GM18502 (cell line): ENCODE data around the gene LRRC2.
"Not testable (repeated sequence)": the region's sequence is repeated elsewhere in the genome, so short reads cannot be mapped to it uniquely, and the experiment has no call there.

ENCODE experiments used
- ATAC-seq: cut with Tn5 transposase; IDR thresholded peaks from one replicate; pipeline ENCODE4 v1.9.1; 2021; ENCODE audit warnings: mild to moderate bottlenecking; ENCODE audit not compliant: unreplicated experiment, poor library complexity

Gene LRRC2

GRCh38 chr3:46584598-46585467 lies 18.7 kb upstream of the LRRC2 start:
- no peak for ATAC-seq

- ATAC-seq = no peak
These were observed 14.6 kb upstream of the LRRC2 start for GRCh38 chr3:46580675-46581074.

DNA sequence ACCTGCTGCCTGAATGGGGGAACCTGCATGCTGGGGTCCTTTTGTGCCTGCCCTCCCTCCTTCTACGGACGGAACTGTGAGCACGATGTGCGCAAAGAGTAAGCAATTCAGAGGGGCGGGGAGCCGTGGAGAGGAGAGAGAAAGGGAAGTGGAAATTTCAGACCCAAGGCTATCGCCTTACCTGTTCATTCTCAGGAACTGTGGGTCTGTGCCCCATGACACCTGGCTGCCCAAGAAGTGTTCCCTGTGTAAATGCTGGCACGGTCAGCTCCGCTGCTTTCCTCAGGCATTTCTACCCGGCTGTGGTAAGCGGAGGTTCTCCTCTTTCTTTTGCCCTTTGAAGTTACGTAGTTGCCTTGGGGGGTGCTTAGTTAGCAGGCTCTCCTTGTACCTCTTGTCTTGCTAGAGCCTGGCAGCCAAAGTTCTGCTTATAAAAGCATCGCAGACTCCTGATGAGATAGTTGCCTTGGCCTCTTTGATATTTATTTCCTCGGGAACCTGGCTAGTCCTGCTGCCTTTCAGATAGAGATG lies 13.7 kb upstream of the LRRC2 start:
- ATAC-seq = no peak

- no peak for ATAC-seq
These were observed 13.1 kb upstream of the LRRC2 start for GRCh38 chr3:46578973-46579755.

GRCh38 chr3:46577580-46578249 lies 11.6 kb upstream of the LRRC2 start:
- not testable (repeated sequence) for ATAC-seq

- ATAC-seq = no peak
These were observed 10.8 kb upstream of the LRRC2 start for GRCh38 chr3:46576879-46577278.

DNA sequence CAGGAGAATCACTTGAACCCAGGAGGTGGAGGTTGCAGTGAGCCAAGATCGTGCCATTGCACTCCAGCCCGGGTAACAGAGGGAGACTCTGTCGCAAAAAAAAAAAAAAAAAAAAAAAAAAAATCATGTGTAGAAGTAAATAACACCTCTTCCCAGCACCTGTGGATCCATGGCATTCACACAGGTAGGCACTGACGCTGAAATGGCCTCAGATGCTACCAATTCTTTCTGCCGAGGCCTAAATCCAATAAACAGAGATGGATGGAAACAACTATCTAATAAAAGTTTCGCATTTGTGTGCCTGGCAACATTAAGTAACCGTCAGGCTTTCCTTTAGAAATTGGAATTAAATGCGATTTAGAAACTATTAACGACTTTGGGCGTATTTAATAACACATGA lies 10.3 kb upstream of the LRRC2 start:
- ATAC-seq = no peak

- no peak for ATAC-seq
These were observed 9.6 kb upstream of the LRRC2 start for GRCh38 chr3:46575577-46576222.

DNA sequence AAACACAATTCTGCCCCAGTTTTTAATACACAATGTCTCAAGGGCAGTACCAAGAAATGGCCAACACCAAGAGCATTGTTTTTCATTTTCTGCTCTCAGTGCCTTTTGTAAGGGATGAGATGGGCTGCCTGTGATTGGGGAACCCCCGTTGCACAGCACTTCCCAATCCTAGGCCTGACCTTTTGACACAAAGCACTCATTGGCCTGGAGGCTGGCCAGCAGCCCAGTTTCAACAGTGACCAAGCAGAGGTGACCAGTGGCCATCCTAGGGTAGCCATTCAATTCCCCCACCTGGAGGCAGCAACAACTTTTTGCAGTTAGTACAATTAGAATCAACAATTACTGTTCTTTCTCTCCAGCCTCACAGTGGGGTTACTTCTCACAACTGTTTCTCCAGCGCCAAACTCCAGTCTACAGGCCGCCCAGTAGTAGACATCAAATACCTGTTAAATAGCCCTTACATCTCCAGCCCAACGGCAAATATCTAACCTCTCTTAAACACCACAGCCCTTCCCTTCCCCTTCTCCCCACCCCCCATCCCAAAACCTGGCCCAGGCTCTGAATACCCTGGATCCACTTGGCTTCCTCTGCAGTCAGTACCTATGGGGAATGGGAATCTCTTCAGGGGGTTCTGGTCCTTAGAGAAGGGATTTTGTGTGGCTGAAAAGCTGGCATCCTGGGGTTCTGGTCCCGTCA lies 8.9 kb upstream of the LRRC2 start:
- ATAC-seq = no peak

GRCh38 chr3:46574243-46574646 lies 8.1 kb upstream of the LRRC2 start:
- ATAC-seq = no peak

DNA sequence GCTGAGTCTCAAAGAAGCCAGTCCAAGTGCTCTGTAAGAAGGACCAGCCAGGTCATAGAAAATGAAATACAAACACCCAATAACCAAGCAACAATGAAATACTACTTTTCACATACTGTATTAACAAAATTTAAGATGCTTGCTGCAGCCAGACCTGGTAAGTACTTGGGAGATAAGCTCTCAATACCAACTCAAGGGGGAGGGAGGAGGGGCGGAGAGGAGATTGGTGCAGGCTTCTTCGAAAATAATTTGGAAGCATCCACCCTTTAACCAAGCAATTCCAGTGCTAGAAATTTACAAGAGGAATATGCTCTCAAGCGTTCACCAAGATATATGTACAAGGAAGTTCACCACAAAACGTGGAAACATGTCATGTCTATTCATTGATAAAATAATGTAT lies 7.6 kb upstream of the LRRC2 start:
- no peak for ATAC-seq

DNA sequence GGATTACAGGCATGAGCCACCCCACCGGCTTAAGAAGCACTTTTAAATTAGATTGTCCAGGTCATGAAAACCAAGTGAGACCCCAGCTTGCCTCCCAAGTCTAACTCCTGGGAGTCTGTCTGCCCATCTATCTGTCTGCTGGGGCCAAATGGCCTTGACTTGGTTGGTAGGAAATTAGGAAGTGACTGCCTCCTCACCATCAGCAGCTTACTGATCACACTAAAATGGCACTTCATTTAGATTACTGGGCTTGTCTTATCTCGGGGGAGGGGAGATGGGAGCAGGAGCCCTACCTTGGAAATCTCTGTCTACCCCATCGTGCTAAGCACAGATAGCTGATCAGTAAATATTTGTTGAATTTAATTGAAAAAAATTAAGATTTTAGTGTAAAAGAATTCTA lies 5.6 kb upstream of the LRRC2 start:
- no peak for ATAC-seq

DNA sequence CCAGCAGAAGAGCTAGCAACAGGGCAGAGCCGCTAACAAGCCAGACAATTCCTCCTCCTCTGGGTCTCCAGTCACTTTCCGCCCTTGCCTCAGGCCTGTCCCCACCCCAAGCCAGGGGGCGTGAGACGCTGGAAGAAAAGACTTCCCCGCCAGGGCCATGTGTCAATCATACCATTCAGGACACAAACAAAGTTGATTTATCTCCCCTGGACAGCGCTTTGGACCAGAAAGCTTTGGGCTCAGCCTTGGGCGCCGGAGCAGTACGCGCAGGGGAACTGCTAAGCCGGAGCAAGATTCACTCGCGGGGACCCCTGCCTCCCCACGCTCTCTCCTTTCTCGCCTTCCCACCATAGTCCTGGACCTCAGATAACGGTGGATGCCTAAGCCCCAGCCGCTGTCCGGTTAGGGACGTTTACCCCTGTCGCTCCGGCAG lies 479 bp downstream of the LRRC2 start:
- ATAC-seq = no peak

DNA sequence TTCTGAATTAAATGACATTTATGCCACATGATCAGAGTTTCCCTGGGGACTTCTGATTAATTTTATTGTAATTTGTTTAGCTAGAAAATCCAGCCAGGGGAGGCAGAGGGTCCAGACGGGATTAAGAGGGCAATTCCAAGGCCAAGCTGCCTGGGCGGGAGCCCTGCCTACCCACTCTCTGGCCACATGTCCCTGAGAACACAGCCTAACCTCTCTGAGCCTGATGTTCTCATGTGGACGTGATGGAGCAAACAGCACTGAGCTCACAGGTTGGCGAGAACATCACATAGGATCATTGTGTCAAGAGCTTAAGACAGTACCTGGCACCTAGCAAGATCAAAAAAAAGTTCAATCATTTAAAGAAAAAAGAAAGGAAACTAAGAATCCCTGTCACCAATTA lies 1.0 kb downstream of the LRRC2 start:
- ATAC-seq = no peak

DNA sequence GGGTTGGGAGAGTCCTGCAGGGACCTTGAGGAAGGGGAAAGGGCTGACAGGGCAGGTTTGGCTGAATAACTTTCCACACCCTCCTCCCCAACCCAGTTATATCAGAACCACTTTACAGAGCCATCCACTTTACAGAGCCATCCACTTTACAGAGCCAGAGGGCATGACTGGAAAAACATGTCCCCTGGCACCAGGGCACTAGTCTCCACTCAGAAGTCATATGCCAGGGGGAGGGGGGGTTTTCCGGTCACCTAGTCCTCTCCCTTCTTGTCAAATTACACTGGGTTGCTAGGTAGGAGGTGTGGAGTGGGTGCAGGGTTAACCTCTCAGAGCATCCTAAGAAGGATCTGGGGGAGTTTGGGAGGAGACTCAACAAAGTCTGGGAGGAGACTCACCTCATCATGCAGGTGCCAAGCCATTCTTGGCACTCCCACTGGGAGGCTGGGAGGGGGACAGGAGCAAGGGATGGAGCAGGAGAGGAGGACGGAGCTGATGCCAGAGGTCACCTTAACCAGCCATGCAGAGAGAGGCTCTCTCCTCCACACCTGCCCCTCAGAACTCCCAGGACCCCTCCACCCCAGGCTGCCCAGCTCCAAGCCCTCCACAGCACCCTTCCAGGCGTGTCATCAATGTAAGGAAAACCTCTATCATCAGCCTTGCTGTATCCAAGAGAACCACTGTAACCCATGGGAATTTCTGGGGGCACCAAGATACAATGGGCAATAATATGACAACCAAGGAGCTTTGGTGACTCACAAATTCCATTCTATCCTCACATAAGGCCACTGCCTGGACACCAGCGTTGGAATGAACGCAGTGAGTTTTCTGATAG lies 1.7 kb downstream of the LRRC2 start:
- no peak for ATAC-seq

DNA sequence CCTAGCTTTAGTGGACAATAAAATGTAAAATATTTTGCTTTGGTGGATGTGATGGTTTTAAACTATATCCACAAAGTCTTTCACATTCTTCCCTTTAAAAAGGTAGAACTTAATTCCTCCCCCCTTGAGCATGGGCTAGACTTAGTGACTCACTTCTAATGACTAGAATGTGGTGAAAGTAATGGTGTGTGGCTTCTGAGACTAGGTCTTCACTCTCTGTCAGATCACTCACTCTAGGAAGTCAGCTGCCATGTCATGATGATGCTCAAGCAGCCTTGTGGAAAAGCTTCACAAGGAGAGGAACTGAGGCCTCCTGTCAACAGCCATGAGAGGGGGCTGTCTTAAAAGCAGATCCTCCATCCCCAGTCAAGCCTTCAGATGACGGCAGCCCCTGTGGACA lies 4.2 kb downstream of the LRRC2 start:
- no peak for ATAC-seq

GRCh38 chr3:46561511-46561910 lies 4.6 kb downstream of the LRRC2 start:
- ATAC-seq = no peak

- ATAC-seq = no peak
These were observed 6.9 kb downstream of the LRRC2 start for GRCh38 chr3:46559091-46559704.
